Measurements from ENCODE around the gene PLXNA2. TPM values are rescaled to one million over a fixed set of nuclear protein-coding genes. Genes with fewer than 3 reads are reported as not detected.

PLXNA2 gene
- polyA plus RNA-seq, 1 of the 3 experiments (the other 2 are of a cell fraction) = 8.5 TPM

GRCh38 chr1:207999274-207999915, 244.8 kb downstream of the PLXNA2 start:
- Histone ChIP-seq H3K27me3 (ENCODE audit: insufficient read depth) (no peaks in the 10 kb centered on the region), H3K4me1 (ENCODE audit: control insufficient read depth in 1 of 2, insufficient read depth in 2 of 2, low read depth in 1 of 2, low read length in 1 of 2) (peaks cover 0 to 3% of the 10 kb centered on the region in 2 experiments; a peak in 1 of 4 replicates), H3K4me3 (ENCODE audit: low read depth in 2 of 2, low read length in 1 of 2) (no peak overlapping the region), H3K9ac (no peak overlapping the region), H3F3A (replicated peaks; ENCODE audit: insufficient read depth) (no peaks in the 10 kb centered on the region), H3K27ac (ENCODE audit: low read depth in 2 of 2, low read length in 1 of 2) (no peak overlapping the region), H2AFZ (ENCODE audit: low read depth) (no peak overlapping the region), H3K9me3 (no peaks in the 10 kb centered on the region), H3K36me3 (replicated peaks in 1 of 2; ENCODE audit: control insufficient read depth in 1 of 2, insufficient read depth in 2 of 2, low read length in 1 of 2) (no peaks in the 10 kb centered on the region), H3K79me2 (ENCODE audit: insufficient read depth) (no peaks in the 10 kb centered on the region), H4K20me1 (ENCODE audit: insufficient read depth) (no peaks in the 10 kb centered on the region), H3K4me2 (no peak overlapping the region), H3K9me2 (no peaks in the 10 kb centered on the region)
- DNase-seq = no peak
- TF ChIP-seq MXI1 (IDR thresholded peaks at IDR 0.05; ENCODE audit: low read depth, low read length) (no peak), RCOR1 (IDR thresholded peaks at IDR 0.05; ENCODE audit: low read length) (no peak), RFX5 (IDR thresholded peaks at IDR 0.05; ENCODE audit: low read length) (no peak)
- 61% methylated on average over 3 of the region's 3 CpGs for WGBS (ENCODE audit: low lambda C conversion rate)
- CTCF ChIA-PET = interaction anchor here (1.3 to 2.9 kb wide), 7 partner anchors 10 to 130 kb away, joined by 3 to 35 read pairs (median 9); no protein-coding TSS in a partner anchor
- POLR2A ChIA-PET = no interaction called here

- Histone ChIP-seq H3K4me1 (ENCODE audit: control insufficient read depth in 1 of 2, insufficient read depth in 2 of 2, low read depth in 1 of 2, low read length in 1 of 2) (peaks cover 0 to 3% of the 10 kb centered on the region in 2 experiments; a peak in 1 of 4 replicates), H3K36me3 (replicated peaks in 1 of 2; ENCODE audit: control insufficient read depth in 1 of 2, insufficient read depth in 2 of 2, low read length in 1 of 2) (no peaks in the 10 kb centered on the region), H3K4me3 (ENCODE audit: low read depth in 2 of 2, low read length in 1 of 2) (no peak overlapping the region), H3K27me3 (ENCODE audit: insufficient read depth) (no peaks in the 10 kb centered on the region), H3K9ac (no peak overlapping the region), H3K9me3 (no peaks in the 10 kb centered on the region), H3K4me2 (no peak overlapping the region), H4K20me1 (ENCODE audit: insufficient read depth) (no peaks in the 10 kb centered on the region), H2AFZ (ENCODE audit: low read depth) (no peak overlapping the region), H3K9me2 (no peaks in the 10 kb centered on the region), H3F3A (replicated peaks; ENCODE audit: insufficient read depth) (no peaks in the 10 kb centered on the region), H3K27ac (ENCODE audit: low read depth in 2 of 2, low read length in 1 of 2) (no peak overlapping the region), H3K79me2 (ENCODE audit: insufficient read depth) (no peaks in the 10 kb centered on the region)
- ChIA-PET CTCF (interaction anchor here (0.6 to 2.9 kb wide), 21 partner anchors 9 to 533 kb away, joined by 3 to 36 read pairs (median 6); partner anchors contain the start of gene PLXNA2), POLR2A (no interaction called here)
- 97% methylated on average over 2 of the region's 2 CpGs for WGBS (ENCODE audit: low lambda C conversion rate)
- TF ChIP-seq SMC3 (IDR thresholded peaks at IDR 0.05; ENCODE audit: low read depth, low read length) (no peak), GATA2 (CRISPR knock-in tag; IDR thresholded peaks at IDR 0.05) (no peak), RFX5 (IDR thresholded peaks at IDR 0.05; ENCODE audit: low read length) (no peak), FOSL2 (IDR thresholded peaks at IDR 0.05; ENCODE audit: borderline replicate concordance, low read depth) (no peak), USF2 (IDR thresholded peaks at IDR 0.05; ENCODE audit: borderline replicate concordance, low read depth, low read length) (no peak), PBX3 (IDR thresholded peaks at IDR 0.05) (no peak), FOXM1 (IDR thresholded peaks at IDR 0.05; ENCODE audit: low read depth) (no peak), TCF12 (IDR thresholded peaks at IDR 0.05) (no peak), MEF2A (IDR thresholded peaks at IDR 0.05; ENCODE audit: borderline replicate concordance, low read depth) (no peak)
- DNase-seq = no peak
Measured at GRCh38 chr1:207998691-207999090, 245.5 kb downstream of the PLXNA2 start.

Measured in SK-N-SH (cell line).